Astrocyte (in vitro differentiated cells and primary cell): Measurements from ENCODE around the gene EN1. TPM values are rescaled to one million over a fixed set of nuclear protein-coding genes. Genes with fewer than 3 reads are reported as not detected.

ENCODE experiments used
- DNase-seq: peaks from one replicate; pipeline ENCODE4 v3.0.0-alpha.2; 2010; ENCODE audit warnings: low read depth
- FAIRE-seq: peaks from 2 replicates; lab custom pipeline; 2011; peaks lifted over from hg19 to GRCh38; lab: Jason Lieb, UNC
- H2AFZ ChIP-seq: 2 replicates; pipeline ENCODE4 v1.6.0; 2012; ENCODE audit warnings: low read depth, low read length, inconsistent platforms
- H3K27ac ChIP-seq: 2 replicates; pipeline ENCODE4 v1.5.1; 2011; ENCODE audit warnings: low read depth, low read length, inconsistent platforms
- H3K27me3 ChIP-seq: 2 replicates; pipeline ENCODE4 v1.6.0; 2011; ENCODE audit warnings: low read length, inconsistent platforms; ENCODE audit not compliant: insufficient read depth
- H3K36me3 ChIP-seq: 2 replicates; pipeline ENCODE4 v1.5.1; 2011; ENCODE audit warnings: low read length, inconsistent platforms; ENCODE audit not compliant: insufficient read depth
- H3K4me1 ChIP-seq: 2 replicates; pipeline ENCODE4 v1.5.1; 2011; ENCODE audit warnings: low read length, inconsistent platforms; ENCODE audit not compliant: insufficient read depth
- H3K4me2 ChIP-seq: 2 replicates; pipeline ENCODE4 v1.6.0; 2012; ENCODE audit warnings: low read length, inconsistent platforms
- H3K4me3 ChIP-seq: 2 replicates; pipeline ENCODE4 v1.5.1; 2011; ENCODE audit warnings: low read depth, mild to moderate bottlenecking, low read length, inconsistent platforms; ENCODE audit not compliant: insufficient read depth
- H3K79me2 ChIP-seq: 2 replicates; pipeline ENCODE4 v1.6.0; 2012; ENCODE audit warnings: mild to moderate bottlenecking, low read length, inconsistent platforms; ENCODE audit not compliant: insufficient read depth
- H3K9ac ChIP-seq: 2 replicates; pipeline ENCODE4 v1.6.0; 2012; ENCODE audit warnings: mild to moderate bottlenecking, low read length, inconsistent platforms
- H3K9me3 ChIP-seq: 2 replicates; pipeline ENCODE4 v1.5.1; 2012; ENCODE audit warnings: low read depth, mild to moderate bottlenecking, low read length, inconsistent platforms; ENCODE audit not compliant: insufficient read depth
- H4K20me1 ChIP-seq: 2 replicates; pipeline ENCODE4 v1.6.0; 2012; ENCODE audit warnings: low read length, inconsistent platforms; ENCODE audit not compliant: insufficient read depth
- H3K27ac Mint-ChIP-seq: one replicate; pipeline ENCODE4 v1.8.0; 2021; ENCODE audit warnings: mild to moderate bottlenecking, mixed read lengths; ENCODE audit not compliant: unreplicated experiment
- H3K27me3 Mint-ChIP-seq: one replicate; pipeline ENCODE4 v1.8.0; 2021; ENCODE audit warnings: low read depth, mixed read lengths; ENCODE audit not compliant: unreplicated experiment
- H3K36me3 Mint-ChIP-seq: one replicate; pipeline ENCODE4 v1.8.0; 2021; ENCODE audit warnings: low read depth, mixed read lengths; ENCODE audit not compliant: unreplicated experiment
- H3K4me1 Mint-ChIP-seq: one replicate; pipeline ENCODE4 v1.8.0; 2021; ENCODE audit warnings: low read depth, mixed read lengths; ENCODE audit not compliant: unreplicated experiment
- H3K4me3 Mint-ChIP-seq: one replicate; pipeline ENCODE4 v1.8.0; 2021; ENCODE audit warnings: mild to moderate bottlenecking, moderate library complexity, mixed read lengths; ENCODE audit not compliant: unreplicated experiment
- H3K9me3 Mint-ChIP-seq: one replicate; pipeline ENCODE4 v1.8.0; 2021; ENCODE audit warnings: mild to moderate bottlenecking, mixed read lengths; ENCODE audit not compliant: unreplicated experiment
- EZH2 ChIP-seq: IDR thresholded peaks from 2 replicates; pipeline ENCODE4 v1.6.1; 2012; ENCODE audit warnings: mild to moderate bottlenecking, low read length, inconsistent platforms; ENCODE audit not compliant: insufficient read depth
- total RNA-seq: library from RNA; stranded (reverse); gene quantifications from 2 replicates; pipeline ENCODE4 v1.2.1, GENCODE V29; 2021
- TF ChIP-seq, protein P1 (sequence below): IDR thresholded peaks from 2 replicates; pipeline ENCODE4 v1.5.1; 2011; ENCODE audit warnings: low read depth, mild to moderate bottlenecking, inconsistent platforms, low read length, moderate library complexity; ENCODE audit not compliant: insufficient read depth

EN1 gene
- total RNA-seq, 1 donor from 2014 or later: 0.09 TPM

DNA sequence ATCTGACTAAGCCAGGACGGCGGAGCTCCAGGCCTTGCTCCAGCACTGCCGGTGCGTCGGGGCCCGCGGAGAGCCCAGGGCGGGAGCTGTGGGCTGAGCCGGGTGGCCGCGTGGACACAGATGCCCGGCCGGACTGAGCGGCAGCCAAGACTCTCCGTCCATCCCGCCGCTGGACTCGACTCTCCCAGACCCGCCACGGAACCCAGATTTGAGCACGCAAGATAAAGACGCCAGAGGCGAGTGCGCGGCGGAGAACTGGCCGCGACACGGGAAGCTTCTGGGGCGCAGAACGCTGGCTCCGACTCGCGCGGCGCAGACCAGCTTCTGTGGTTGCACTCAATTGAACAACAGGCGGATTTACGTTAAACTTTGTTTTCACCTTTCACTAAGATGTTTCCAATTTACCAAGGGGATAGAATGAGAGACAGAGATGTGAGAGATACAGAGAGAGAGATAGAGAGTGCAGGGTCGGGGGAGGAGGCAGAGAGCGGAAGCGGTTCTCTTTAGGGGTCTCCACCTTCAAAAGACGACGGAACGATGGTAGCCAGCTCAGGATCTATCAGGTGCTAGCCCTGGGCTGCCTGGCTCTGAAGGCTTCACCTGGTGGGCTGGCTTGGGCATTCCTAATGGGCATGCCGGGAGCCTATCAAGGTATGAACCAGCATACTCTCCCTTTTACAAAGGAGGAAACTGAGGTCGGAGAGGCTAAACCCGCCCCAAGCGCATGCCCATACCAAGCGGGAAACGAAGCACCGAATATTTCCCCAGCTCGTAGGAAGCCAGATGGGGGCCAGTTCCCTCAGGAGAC lies 10.4 kb upstream of the EN1 start:
- H3K4me1 ChIP-seq: peaks cover 11% of the 10 kb centered on the region
- Mint-ChIP-seq H3K4me3 (no peak overlapping the region), H3K27ac (peak overlapping the region; percentile 75), H3K27me3 (peaks cover 66% of the 10 kb centered on the region), H3K4me1 (peaks cover 2% of the 10 kb centered on the region), H3K36me3 (no peaks in the 10 kb centered on the region), H3K9me3 (peaks cover 16% of the 10 kb centered on the region)
- H2AFZ ChIP-seq: peak overlapping the region; percentile 18
- H3K79me2 ChIP-seq: no peaks in the 10 kb centered on the region
- no peak overlapping the region for H3K27ac ChIP-seq
- no peak overlapping the region for H3K4me3 ChIP-seq
- DNase-seq (no peak), FAIRE-seq (no peak)
- peaks cover 5% of the 10 kb centered on the region for H4K20me1 ChIP-seq
- H3K27me3 ChIP-seq: peaks cover 81% of the 10 kb centered on the region
- H3K9me3 ChIP-seq: peaks cover 2% of the 10 kb centered on the region
- H3K4me2 ChIP-seq: peak overlapping the region; percentile 36
- peak; percentile 51 for TF ChIP-seq EZH2
- TF ChIP-seq, protein P1, sequence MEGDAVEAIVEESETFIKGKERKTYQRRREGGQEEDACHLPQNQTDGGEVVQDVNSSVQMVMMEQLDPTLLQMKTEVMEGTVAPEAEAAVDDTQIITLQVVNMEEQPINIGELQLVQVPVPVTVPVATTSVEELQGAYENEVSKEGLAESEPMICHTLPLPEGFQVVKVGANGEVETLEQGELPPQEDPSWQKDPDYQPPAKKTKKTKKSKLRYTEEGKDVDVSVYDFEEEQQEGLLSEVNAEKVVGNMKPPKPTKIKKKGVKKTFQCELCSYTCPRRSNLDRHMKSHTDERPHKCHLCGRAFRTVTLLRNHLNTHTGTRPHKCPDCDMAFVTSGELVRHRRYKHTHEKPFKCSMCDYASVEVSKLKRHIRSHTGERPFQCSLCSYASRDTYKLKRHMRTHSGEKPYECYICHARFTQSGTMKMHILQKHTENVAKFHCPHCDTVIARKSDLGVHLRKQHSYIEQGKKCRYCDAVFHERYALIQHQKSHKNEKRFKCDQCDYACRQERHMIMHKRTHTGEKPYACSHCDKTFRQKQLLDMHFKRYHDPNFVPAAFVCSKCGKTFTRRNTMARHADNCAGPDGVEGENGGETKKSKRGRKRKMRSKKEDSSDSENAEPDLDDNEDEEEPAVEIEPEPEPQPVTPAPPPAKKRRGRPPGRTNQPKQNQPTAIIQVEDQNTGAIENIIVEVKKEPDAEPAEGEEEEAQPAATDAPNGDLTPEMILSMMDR: no peak
- H3K36me3 ChIP-seq: no peaks in the 10 kb centered on the region
- H3K9ac ChIP-seq: no peak overlapping the region

DNA sequence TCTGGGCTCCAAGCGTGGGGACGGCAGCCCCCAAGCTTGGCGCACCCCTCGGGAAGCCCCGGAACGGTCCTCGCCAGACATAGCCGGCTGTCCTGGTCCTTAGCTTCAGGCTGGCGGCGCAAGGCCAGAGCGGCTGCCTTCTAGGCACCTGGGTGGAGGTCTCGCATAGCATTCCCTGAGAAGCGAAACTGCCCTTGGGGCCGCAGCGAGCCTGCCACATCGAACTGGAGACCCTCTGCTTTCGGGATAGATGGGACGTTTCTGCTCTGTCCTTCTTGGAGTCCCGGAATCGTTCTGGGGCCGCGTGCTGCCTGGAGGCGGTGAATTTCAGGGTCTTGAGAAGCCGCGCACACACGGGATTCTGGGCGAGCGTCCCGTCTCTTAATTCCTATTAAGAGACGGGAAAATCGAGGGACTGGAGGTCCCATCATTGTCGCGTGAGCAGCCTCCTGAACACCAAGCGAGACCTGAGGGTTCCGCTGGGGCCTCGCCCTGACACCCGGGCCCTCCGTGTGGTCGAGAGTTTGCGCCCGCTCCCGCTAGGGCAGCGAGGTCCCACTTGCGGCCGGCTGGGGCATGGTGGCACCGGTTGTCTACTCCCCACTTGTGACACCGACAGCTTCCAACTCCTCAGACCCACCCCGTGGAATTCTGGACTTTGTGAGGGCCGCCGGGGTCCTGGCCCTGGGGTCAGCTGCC lies 9.7 kb upstream of the EN1 start:
- peak overlapping the region; percentile 39 for H3K4me2 ChIP-seq
- peaks cover 5% of the 10 kb centered on the region for H4K20me1 ChIP-seq
- peaks cover 2% of the 10 kb centered on the region for H3K9me3 ChIP-seq
- H3K4me1 ChIP-seq: peaks cover 11% of the 10 kb centered on the region
- H3K4me1 Mint-ChIP-seq: peaks cover 2% of the 10 kb centered on the region
- no peak for FAIRE-seq
- peak overlapping the region; percentile 26 for H2AFZ ChIP-seq
- H3K27me3 ChIP-seq: peaks cover 84% of the 10 kb centered on the region
- H3K79me2 ChIP-seq: no peaks in the 10 kb centered on the region
- H3K27me3 Mint-ChIP-seq: peaks cover 71% of the 10 kb centered on the region
- H3K4me3 ChIP-seq: no peak overlapping the region
- no peak overlapping the region for H3K9ac ChIP-seq
- H3K9me3 Mint-ChIP-seq: peaks cover 16% of the 10 kb centered on the region
- H3K4me3 Mint-ChIP-seq: no peak overlapping the region
- H3K27ac ChIP-seq: no peak overlapping the region
- H3K36me3 ChIP-seq: no peaks in the 10 kb centered on the region
- H3K36me3 Mint-ChIP-seq: no peaks in the 10 kb centered on the region
- DNase-seq: no peak
- TF ChIP-seq, protein P1: no peak
- TF ChIP-seq EZH2: peak; percentile 83
- no peak overlapping the region for H3K27ac Mint-ChIP-seq
